DND-41 (cell line): ENCODE measurements around the gene DHRS4L2.
"Not testable (repeated sequence)": the region's sequence is repeated elsewhere in the genome, so short reads cannot be mapped to it uniquely, and the experiment has no call there.

Experiments used
- ATAC-seq: fragments of 200-7000 bp; cut with Tn5 transposase; 3 replicates; pipeline ENCODE4 v1.9.1; 2021; ENCODE audit warnings: low read depth; ENCODE audit not compliant: insufficient read depth
- DNase-seq: peaks from one replicate; pipeline ENCODE4 v3.0.0-alpha.2; 2020
- H2AFZ ChIP-seq: 2 replicates; pipeline ENCODE4 v1.6.0; 2012; ENCODE audit warnings: low read depth, low read length
- H3K27ac ChIP-seq: 2 replicates; pipeline ENCODE4 v1.5.1; 2012; ENCODE audit warnings: low read length, inconsistent platforms
- H3K27me3 ChIP-seq: fragments of 200-600 bp; sonication (generic); 2 replicates; pipeline ENCODE4 v1.6.0; 2012; ENCODE audit warnings: low read length, mild to moderate bottlenecking, inconsistent platforms; ENCODE audit not compliant: insufficient read depth, poor library complexity
- H3K36me3 ChIP-seq: 2 replicates; pipeline ENCODE4 v1.5.1; 2012; ENCODE audit warnings: low read length, inconsistent platforms; ENCODE audit not compliant: insufficient read depth
- H3K4me1 ChIP-seq: 2 replicates; pipeline ENCODE4 v1.5.1; 2012; ENCODE audit warnings: mild to moderate bottlenecking, low read length; ENCODE audit not compliant: insufficient read depth
- H3K4me2 ChIP-seq: 2 replicates; pipeline ENCODE4 v1.6.0; 2012; ENCODE audit warnings: mild to moderate bottlenecking, moderate library complexity, low read length, inconsistent platforms; ENCODE audit not compliant: insufficient read depth
- H3K4me3 ChIP-seq, 2 experiments: fragments of 200-600 bp in 1 of 2; shearing (Covaris generic) in 1 of 2; 2 replicates each; pipeline ENCODE4 v1.5.1; 2012 to 2016; ENCODE audit warnings: inconsistent platforms in 2 of 2, low read length in 2 of 2, mild to moderate bottlenecking in 2 of 2, low read depth in 1 of 2, moderate library complexity in 1 of 2
- H3K79me2 ChIP-seq: 2 replicates; pipeline ENCODE4 v1.6.0; 2012; ENCODE audit warnings: low read length, inconsistent platforms; ENCODE audit not compliant: insufficient read depth
- H3K9ac ChIP-seq: 2 replicates; pipeline ENCODE4 v1.6.0; 2012; ENCODE audit warnings: low read depth, mild to moderate bottlenecking, inconsistent platforms, low read length, moderate library complexity
- H3K9me3 ChIP-seq: 2 replicates; pipeline ENCODE4 v1.5.1; 2012; ENCODE audit warnings: low read length, moderate library complexity, mild to moderate bottlenecking, inconsistent platforms; ENCODE audit not compliant: insufficient read depth, severe bottlenecking
- H4K20me1 ChIP-seq: 2 replicates; pipeline ENCODE4 v1.6.0; 2012; ENCODE audit warnings: low read length; ENCODE audit not compliant: insufficient read depth

DHRS4L2 gene

DNA sequence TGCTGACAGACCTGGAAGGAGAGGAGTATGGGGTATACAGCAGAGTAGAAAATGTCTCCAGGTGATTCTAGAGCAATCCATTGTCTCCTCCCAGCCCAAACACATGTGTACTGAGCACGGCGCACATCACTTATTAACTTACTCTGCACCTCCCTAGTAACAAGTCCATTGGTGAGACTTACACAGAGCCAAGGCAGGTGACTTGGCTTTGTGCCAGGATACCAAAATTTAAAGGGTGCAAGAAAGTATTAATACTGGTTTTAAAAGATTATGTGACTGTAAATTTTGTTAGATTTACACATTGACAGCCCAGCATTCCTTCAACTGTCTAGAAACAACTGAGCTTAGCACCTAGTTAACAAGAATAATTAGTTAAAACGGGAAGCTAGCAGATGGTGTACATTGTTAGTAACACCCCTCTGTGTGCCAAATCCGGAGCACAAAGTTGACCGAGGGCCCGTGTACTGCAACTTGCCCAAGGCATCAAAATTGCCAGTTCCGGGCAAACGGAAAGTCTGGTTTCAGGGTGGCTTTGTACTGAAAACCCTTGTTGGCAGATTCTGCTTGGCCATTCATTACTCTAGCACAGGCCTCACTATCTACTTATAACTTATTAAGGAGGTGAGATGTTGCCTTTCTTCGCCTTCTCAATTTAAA, 30.7 kb upstream of the DHRS4L2 start:
- not testable (repeated sequence) for H4K20me1 ChIP-seq, H2AFZ ChIP-seq, H3K9me3 ChIP-seq, H3K4me2 ChIP-seq, DNase-seq, H3K9ac ChIP-seq, H3K36me3 ChIP-seq, H3K4me3 ChIP-seq, H3K27me3 ChIP-seq, H3K27ac ChIP-seq, ATAC-seq
- Histone ChIP-seq H3K79me2 (peaks cover 11% of the 10 kb centered on the region), H3K4me1 (peaks cover 14% of the 10 kb centered on the region)

- not testable (repeated sequence) for DNase-seq, H3K27ac ChIP-seq, H3K79me2 ChIP-seq, H2AFZ ChIP-seq, H3K36me3 ChIP-seq, H3K4me1 ChIP-seq, H3K4me2 ChIP-seq, H3K4me3 ChIP-seq, H3K27me3 ChIP-seq, H4K20me1 ChIP-seq, H3K9ac ChIP-seq, ATAC-seq, H3K9me3 ChIP-seq
These were observed 27.8 kb upstream of the DHRS4L2 start for GRCh38 chr14:23960899-23961298.

GRCh38 chr14:23961704-23962103, 27.0 kb upstream of the DHRS4L2 start:
- H3K27me3 ChIP-seq, H4K20me1 ChIP-seq, H3K27ac ChIP-seq, H3K79me2 ChIP-seq, DNase-seq, H3K4me2 ChIP-seq, H3K4me1 ChIP-seq, H3K4me3 ChIP-seq, H3K9me3 ChIP-seq, H2AFZ ChIP-seq, H3K36me3 ChIP-seq, H3K9ac ChIP-seq, ATAC-seq: not testable (repeated sequence)

GRCh38 chr14:23969130-23969480, 19.6 kb upstream of the DHRS4L2 start:
- peak overlapping the region; percentile 62; the same call in 1 of the 2 replicates for H3K27ac ChIP-seq
- peak overlapping the region; percentile 56; the same call in 1 of the 2 replicates for H3K4me2 ChIP-seq
- H3K36me3 ChIP-seq, DNase-seq, ATAC-seq, H3K4me1 ChIP-seq, H3K27me3 ChIP-seq, H3K79me2 ChIP-seq, H3K9me3 ChIP-seq, H4K20me1 ChIP-seq: not testable (repeated sequence)
- H2AFZ ChIP-seq = peak overlapping the region; percentile 76; the same call in 1 of the 2 replicates
- peak overlapping the region; percentile 56; the same call in 1 of the 2 replicates for H3K9ac ChIP-seq
- peak overlapping the region in 1 of 2 experiments; percentile 56; a peak in 2 of 4 replicates for H3K4me3 ChIP-seq

DNA sequence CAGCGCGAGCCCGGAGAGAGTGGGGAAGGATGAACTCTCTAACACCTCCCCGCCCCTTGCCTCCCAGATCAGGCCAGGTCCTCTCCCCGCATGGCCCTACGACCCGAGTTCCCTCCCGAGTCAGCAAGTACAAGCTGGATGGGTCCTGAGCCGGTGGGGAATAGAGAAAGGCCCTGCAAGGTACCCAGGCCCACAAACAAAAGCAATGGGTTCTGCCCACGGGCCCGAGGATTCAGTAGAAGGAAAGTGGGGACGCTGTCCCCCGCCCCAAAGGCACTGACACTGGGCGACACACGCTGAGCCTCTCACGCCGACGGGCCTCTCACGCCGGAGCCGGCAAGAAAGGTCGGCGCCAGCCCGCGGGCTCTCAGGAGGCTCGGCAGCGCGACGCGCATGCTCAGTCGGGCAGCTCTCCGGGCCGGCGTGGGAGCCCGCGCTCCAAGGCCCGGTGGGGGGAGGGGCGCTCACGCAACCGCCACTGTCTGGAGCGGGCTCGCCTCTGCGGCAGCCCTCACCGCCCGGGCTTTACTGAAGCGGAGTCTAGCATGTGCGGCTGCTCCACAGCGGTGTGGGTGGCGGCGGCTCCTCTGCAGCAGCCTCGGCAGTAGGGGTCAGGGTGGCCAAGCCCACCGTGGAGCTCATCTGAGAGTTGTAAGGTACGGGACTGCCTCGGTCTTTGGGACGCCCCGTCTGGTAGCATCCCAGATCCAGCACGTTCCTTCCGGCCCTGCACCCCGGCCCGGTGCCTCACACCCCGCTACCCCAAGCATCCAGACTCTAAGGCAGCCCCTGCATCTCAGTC, 19.0 kb upstream of the DHRS4L2 start:
- peak overlapping the region; percentile 56 for H3K9ac ChIP-seq
- H3K79me2 ChIP-seq, H3K9me3 ChIP-seq, H4K20me1 ChIP-seq, H3K4me1 ChIP-seq, H3K27me3 ChIP-seq, H3K36me3 ChIP-seq: not testable (repeated sequence)
- peak overlapping the region; percentile 56; the same call in 1 of the 2 replicates for H3K4me2 ChIP-seq
- peak overlapping the region; percentile 62 for H3K27ac ChIP-seq
- ATAC-seq (peak; percentile 82), DNase-seq (peak; percentile 27)
- H3K4me3 ChIP-seq = peak overlapping the region in 1 of 2 experiments; percentile 56; a peak in 3 of 4 replicates
- peak overlapping the region; percentile 76; the same call in 1 of the 2 replicates for H2AFZ ChIP-seq

- not testable (repeated sequence) for H3K4me2 ChIP-seq, H3K27me3 ChIP-seq, H3K9me3 ChIP-seq, H3K4me1 ChIP-seq, H2AFZ ChIP-seq, H3K4me3 ChIP-seq, H3K79me2 ChIP-seq, H4K20me1 ChIP-seq, DNase-seq, H3K27ac ChIP-seq, H3K36me3 ChIP-seq
- ATAC-seq = peak; percentile 39
- H3K9ac ChIP-seq = peak overlapping the region; percentile 56; the same call in 1 of the 2 replicates
These were observed 18.5 kb upstream of the DHRS4L2 start for GRCh38 chr14:23970283-23970659.

- not testable (repeated sequence) for H3K27ac ChIP-seq, H3K4me2 ChIP-seq, H3K9ac ChIP-seq, H3K79me2 ChIP-seq, H4K20me1 ChIP-seq, H3K9me3 ChIP-seq, ATAC-seq, H2AFZ ChIP-seq, H3K36me3 ChIP-seq, H3K27me3 ChIP-seq, DNase-seq, H3K4me1 ChIP-seq, H3K4me3 ChIP-seq
These were observed 15.6 kb upstream of the DHRS4L2 start for GRCh38 chr14:23973178-23973577.

DNA sequence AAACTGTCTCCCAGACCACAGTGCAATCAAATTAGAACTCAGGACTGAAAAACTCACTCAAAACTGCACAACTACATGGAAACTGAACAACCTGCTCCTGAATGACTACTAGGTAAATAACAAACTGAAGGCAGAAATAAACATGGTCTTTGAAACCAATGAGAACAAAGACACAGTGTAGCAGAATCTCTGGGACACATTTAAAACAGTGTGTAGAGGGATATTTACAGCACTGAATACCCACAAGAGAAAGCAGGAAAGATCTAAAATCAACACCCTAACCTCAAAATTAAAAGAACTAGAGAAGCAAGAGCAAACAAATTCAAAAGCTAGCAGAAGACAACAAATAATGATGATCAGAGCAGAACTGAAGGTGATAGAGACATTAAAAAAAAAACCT, 14.7 kb upstream of the DHRS4L2 start:
- H3K4me2 ChIP-seq, H3K4me1 ChIP-seq, H2AFZ ChIP-seq, H4K20me1 ChIP-seq, H3K27me3 ChIP-seq, H3K9me3 ChIP-seq, DNase-seq, H3K79me2 ChIP-seq, H3K27ac ChIP-seq, H3K36me3 ChIP-seq, ATAC-seq, H3K9ac ChIP-seq, H3K4me3 ChIP-seq: not testable (repeated sequence)
